Heart left ventricle (tissue), 16 donors: ENCODE results near the gene SCD. TPM values are rescaled to one million over a fixed set of nuclear protein-coding genes. Genes with fewer than 3 reads are reported as not detected.

Source experiments
- ATAC-seq, 4 donors: fragments of 200-7000 bp; cut with Tn5 transposase; one replicate each; pipeline ENCODE4 v1.9.1; 2020 to 2022; ENCODE audit warnings: moderate library complexity in 4 of 4, mild to moderate bottlenecking in 3 of 4, moderate number of reproducible peaks in 1 of 4
- DNase-seq, 5 donors: peaks; one replicate each; pipeline ENCODE4 v3.0.0-alpha.2; 2020
- H3K27ac ChIP-seq, 12 donors: fragments of 200-600 bp; sonication (generic) in 4 of 12; one replicate each; pipeline versions ENCODE4 v1.5.0 to v1.8.0; 2016 to 2022; ENCODE audit warnings: mild to moderate bottlenecking in 2 of 12
- H3K27me3 ChIP-seq, 9 donors: fragments of 200-600 bp; sonication (generic) in 2 of 9; one replicate each; pipeline versions ENCODE4 v1.5.1 to v1.8.0; 2016 to 2022; ENCODE audit warnings: mild to moderate bottlenecking in 3 of 9
- H3K36me3 ChIP-seq, 9 donors: fragments of 200-600 bp; sonication (generic) in 2 of 9; one replicate each; pipeline versions ENCODE4 v1.5.0 to v1.8.0; 2018 to 2022; ENCODE audit warnings: mild to moderate bottlenecking in 2 of 9
- H3K4me1 ChIP-seq, 12 donors: fragments of 200-600 bp; sonication (generic) in 4 of 12; one replicate each; pipeline versions ENCODE4 v1.5.0 to v1.8.0; 2016 to 2022; ENCODE audit warnings: mild to moderate bottlenecking in 3 of 12
- H3K4me3 ChIP-seq, 12 donors: fragments of 200-600 bp; sonication (generic) in 4 of 12; one replicate each; pipeline versions ENCODE4 v1.5.0 to v1.8.0; 2017 to 2022; ENCODE audit warnings: mild to moderate bottlenecking in 9 of 12, moderate library complexity in 4 of 12
- H3K9me3 ChIP-seq, 12 donors: fragments of 200-600 bp; sonication (generic) in 4 of 12; one replicate each; pipeline versions ENCODE4 v1.5.0 to v1.8.0; 2016 to 2022; ENCODE audit warnings: mild to moderate bottlenecking in 1 of 12
- POLR2A ChIP-seq, 2 donors: fragments of 450-650 bp; IDR thresholded peaks; one replicate each; pipeline ENCODE4 v1.6.1; 2017; ENCODE audit warnings: antibody characterized with exemption in 2 of 2, mild to moderate bottlenecking in 2 of 2, moderate library complexity in 2 of 2
- WGBS, 4 donors: extraction: QIAGEN DNeasy Blood & Tissue Kit in 2 of 4; methylation state at CpG; one replicate each; pipeline versions ENCODE4 v1.1.5 to v1.1.7; 2013 to 2018; 5-methylcytosine and 5-hydroxymethylcytosine counted together
- intact Hi-C, 10 donors: fragments of 100-400 bp; cut with DNase I; formaldehyde crosslinking; loops; one replicate each; pipeline versions ENCODE4 v1.11.1 to v1.14.2; 2022
- polyA plus RNA-seq, 2 donors: library from polyadenylated mRNA; stranded (reverse); fragments of 200-250 nt; gene quantifications; one replicate each; pipeline ENCODE4 v1.2.3, GENCODE V29; 2013
- total RNA-seq, 9 donors: library from RNA; depleted of rRNA in 2 of 9; stranded (reverse); fragments of >200 nt in 2 of 9; fragmentation: NEBNext Ultra II Directional in 3 of 9; extraction: Animal tissue kit (Norgen Biotek cat#: 25700) in 3 of 9; gene quantifications; one replicate each; pipeline versions ENCODE4 v1.1.0 to v1.2.4, GENCODE V29; 2016 to 2023
- TF ChIP-seq, protein P1 (sequence below), 12 donors: fragments of 200-600 bp; sonication (generic) in 4 of 12; IDR thresholded peaks; one replicate each; pipeline versions ENCODE4 v1.5.0 to v1.8.0; 2018 to 2022; ENCODE audit warnings: antibody characterized with exemption in 12 of 12, mild to moderate bottlenecking in 5 of 12
- donor health status: ischemic (EF 13 %, LVEDD 7.1; RV severe dilation, severe dysfunction).
- donor health status: healthy with polysubstance abuse.
- donor health status: DM: no; HTN: yes; CAD: no.
- donor health status: DM: no; HTN: no; CAD: no.
- donor health status: ischemic (EF 25% LVEDD 6.9; RV normal size, moderate dysfunction).
- donor health status: ischemic (EF 25% LVEDD 5.7; RV mildly dilated, moderate dysfunction).
- donor health status: healthy.
- donor health status: DM: yes; HTN: yes; CAD: no.
- donor health status: ischemic (EF 35%, LVEDD 5.7; RV mildly dilated, moderate dysfunction).
- donor health status: nonischemic (EF 11% LVEDD 7.7; RV severe dilation, severe dysfunction).
- donor health status: DM: yes; HTN: yes; CAD: no.
- donor health status: PGD.
- donor health status: ischemic (EF 29% LVEDD 5.4; RV normal size, mild dysfunction).
- donor health status: nonischemic (EF 23%, LVEDD 6.1; RV moderate dilation, normal function).

The SCD gene
- total and polyA plus RNA-seq, 11 donors, result 2.3 to 216 (median 9.4) TPM

DNA sequence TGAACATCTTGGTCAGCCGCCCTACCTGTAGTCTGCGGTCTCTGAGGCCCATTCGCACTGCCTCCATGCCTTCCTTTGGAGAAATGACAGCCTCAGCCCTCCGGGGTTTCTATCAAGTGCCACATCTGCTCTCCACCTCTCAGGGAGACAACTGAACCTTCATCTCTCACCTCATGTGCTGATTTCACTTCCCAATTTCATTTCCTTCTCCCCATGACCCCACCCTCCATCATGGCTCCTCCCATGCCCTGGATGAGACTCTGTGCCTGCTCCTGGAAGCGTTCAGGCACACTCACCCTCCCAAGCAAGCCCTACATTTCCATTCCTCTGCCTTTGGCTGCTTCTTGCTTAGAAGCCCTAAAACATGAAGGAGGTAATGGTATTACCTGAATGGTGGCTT, 7.8 kb upstream of the SCD start:
- Histone ChIP-seq H3K36me3 (no peaks in the 10 kb centered on the region), H3K27ac (no peak overlapping the region), H3K9me3 (no peaks in the 10 kb centered on the region), H3K4me1 (peaks cover 0 to 25% (median 0%) of the 10 kb centered on the region in 12 donors), H3K27me3 (peaks cover 0 to 14% (median 2%) of the 10 kb centered on the region in 9 donors), H3K4me3 (no peak overlapping the region)
- WGBS, 4 donors, result 48 to 63% (median 57%) methylated on average over 5 of the region's 5 CpGs
- TF ChIP-seq, protein P1, sequence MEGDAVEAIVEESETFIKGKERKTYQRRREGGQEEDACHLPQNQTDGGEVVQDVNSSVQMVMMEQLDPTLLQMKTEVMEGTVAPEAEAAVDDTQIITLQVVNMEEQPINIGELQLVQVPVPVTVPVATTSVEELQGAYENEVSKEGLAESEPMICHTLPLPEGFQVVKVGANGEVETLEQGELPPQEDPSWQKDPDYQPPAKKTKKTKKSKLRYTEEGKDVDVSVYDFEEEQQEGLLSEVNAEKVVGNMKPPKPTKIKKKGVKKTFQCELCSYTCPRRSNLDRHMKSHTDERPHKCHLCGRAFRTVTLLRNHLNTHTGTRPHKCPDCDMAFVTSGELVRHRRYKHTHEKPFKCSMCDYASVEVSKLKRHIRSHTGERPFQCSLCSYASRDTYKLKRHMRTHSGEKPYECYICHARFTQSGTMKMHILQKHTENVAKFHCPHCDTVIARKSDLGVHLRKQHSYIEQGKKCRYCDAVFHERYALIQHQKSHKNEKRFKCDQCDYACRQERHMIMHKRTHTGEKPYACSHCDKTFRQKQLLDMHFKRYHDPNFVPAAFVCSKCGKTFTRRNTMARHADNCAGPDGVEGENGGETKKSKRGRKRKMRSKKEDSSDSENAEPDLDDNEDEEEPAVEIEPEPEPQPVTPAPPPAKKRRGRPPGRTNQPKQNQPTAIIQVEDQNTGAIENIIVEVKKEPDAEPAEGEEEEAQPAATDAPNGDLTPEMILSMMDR (IDR thresholded peaks at IDR 0.05), result no peak
- no peak for TF ChIP-seq POLR2A (IDR thresholded peaks at IDR 0.05)
- intact Hi-C loops, result loop anchor here (2.0 to 10.0 kb wide), 8 partner anchors 94 to 538 kb away; partner anchors contain the start of gene SEC31B (in 8 of the 10)
- DNase-seq, result no peak
- ATAC-seq, result no peak

DNA sequence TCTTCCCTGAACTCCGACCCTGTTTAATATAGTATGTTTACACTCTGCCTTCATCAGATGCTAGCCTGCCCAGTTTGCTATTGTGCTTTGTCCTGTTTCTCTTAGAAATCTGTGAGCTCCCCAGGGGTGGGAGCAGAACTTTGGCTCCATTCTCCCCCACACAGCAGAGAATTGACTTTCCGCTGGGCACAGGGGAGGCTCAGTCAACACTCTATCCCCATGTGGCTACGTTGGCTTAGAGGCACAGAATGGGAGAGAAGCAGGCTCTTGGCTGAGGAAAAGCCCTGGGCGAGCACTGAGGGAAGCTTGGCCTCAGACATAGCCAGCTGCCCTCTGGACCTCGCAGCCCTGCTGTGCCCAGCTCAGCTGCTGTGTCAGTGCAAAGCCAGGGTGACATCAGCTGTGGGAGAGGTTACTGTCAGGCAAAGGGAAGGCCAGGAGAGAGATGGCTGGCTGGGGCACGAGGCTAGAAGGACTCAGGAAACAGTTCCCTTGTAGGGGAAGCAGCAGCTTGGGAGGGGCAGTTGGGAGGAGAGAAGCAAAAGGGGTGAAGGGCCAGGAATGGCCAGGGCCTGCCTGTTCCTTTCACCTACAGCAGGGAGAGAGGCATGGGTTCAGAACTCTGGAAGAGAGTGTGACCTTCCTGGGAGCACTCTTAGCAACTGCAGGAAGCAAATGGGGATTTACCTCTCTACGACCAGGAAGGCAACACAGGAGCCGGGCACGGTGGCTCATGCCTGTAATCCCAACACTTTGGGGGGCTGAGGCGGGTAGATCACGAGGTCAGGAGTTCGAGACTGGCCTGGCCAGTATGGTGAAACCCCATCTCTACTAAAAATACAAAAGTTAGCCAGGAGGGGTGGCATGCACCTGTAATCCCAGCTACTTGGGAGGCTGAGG, 5.8 kb upstream of the SCD start:
- Histone ChIP-seq H3K4me1 (peaks cover 0 to 32% (median 1%) of the 10 kb centered on the region in 12 donors), H3K27me3 (peaks cover 0 to 6% (median 1%) of the 10 kb centered on the region in 9 donors), H3K4me3 (no peak overlapping the region), H3K36me3 (no peaks in the 10 kb centered on the region), H3K27ac (peak overlapping the region in 1 of 12 donors; percentile 46), H3K9me3 (no peaks in the 10 kb centered on the region)
- peak in 2 of 5 donors; percentile 29 to 60 for DNase-seq
- intact Hi-C loops, result loop anchor here in 3 of 10 donors (1.0 to 5.0 kb wide), 3 partner anchors 92 to 546 kb away; no protein-coding TSS in a partner anchor
- ATAC-seq, result peak in 3 of 4 donors; percentile 17 to 50 (median 34)
- 72 to 78% (median 74%) methylated on average over 12 of the region's 12 CpGs for WGBS, 4 donors
- TF ChIP-seq POLR2A (IDR thresholded peaks at IDR 0.05), result no peak
- TF ChIP-seq, protein P1 (IDR thresholded peaks at IDR 0.05), result no peak

- peaks cover 0 to 10% (median 0%) of the 10 kb centered on the region in 9 donors for H3K27me3 ChIP-seq
- H3K27ac ChIP-seq, result no peak overlapping the region
- H3K4me3 ChIP-seq, result no peak overlapping the region
- H3K4me1 ChIP-seq, result peaks cover 0 to 37% (median 7%) of the 10 kb centered on the region in 12 donors
- intact Hi-C loops, result loop anchor here in 3 of 10 donors (1.0 to 5.0 kb wide), 3 partner anchors 91 to 545 kb away; no protein-coding TSS in a partner anchor
- TF ChIP-seq, protein P1 (IDR thresholded peaks at IDR 0.05), result peak; percentile 38 to 67 (median 58)
- TF ChIP-seq POLR2A (IDR thresholded peaks at IDR 0.05), result no peak
- DNase-seq (peak in 4 of 5 donors; percentile 30 to 49 (median 46)), ATAC-seq (peak; percentile 66 to 78 (median 74))
- 38 to 47% (median 44%) methylated on average over 8 to 9 of the region's 9 CpGs for WGBS, 4 donors
- no peaks in the 10 kb centered on the region for H3K9me3 ChIP-seq
- H3K36me3 ChIP-seq, result no peaks in the 10 kb centered on the region
Measured at GRCh38 chr10:100341953-100342626, 4.9 kb upstream of the SCD start.
